T-cell (primary cell): Measurements from ENCODE around the gene TM7SF3. TPM values are rescaled to one million over a fixed set of nuclear protein-coding genes. Genes with fewer than 3 reads are reported as not detected.
"Not testable (repeated sequence)": the region's sequence is repeated elsewhere in the genome, so short reads cannot be mapped to it uniquely, and the experiment has no call there.

Source experiments
- ATAC-seq, 4 experiments: fragments of 200-7000 bp in 3 of 4; fragments of 150-1000 bp in 1 of 4; cut with Tn5 transposase; replicated peaks in 1 of 4; 1 replicate in 3 of 4; 2 replicates in 1 of 4; pipeline ENCODE4 v1.10.0; 2021; ENCODE audit warnings: moderate library complexity in 3 of 4, mild to moderate bottlenecking in 2 of 4, moderate number of reproducible peaks in 1 of 4
- CTCF ChIA-PET, 2 donors: fragments of 300-600 bp; sonication (Branson Sonifier 250); formaldehyde crosslinking; loops; one replicate each; lab custom pipeline; 2022; ENCODE audit warnings: antibody characterized with exemption in 2 of 2; lab: Charles Lee
- POLR2A ChIA-PET, 2 donors: fragments of 300-600 bp; sonication (Branson Sonifier 250); formaldehyde crosslinking; loops; one replicate each; lab custom pipeline; 2022; ENCODE audit warnings: antibody characterized with exemption in 2 of 2; lab: Charles Lee
- DNase-seq, 35 experiments: peaks; one replicate each; pipeline versions ENCODE4 v3.0.0 to v3.0.0-alpha.2; 2013 to 2023
- H3K27ac ChIP-seq: one replicate; pipeline ENCODE4 v1.5.1; 2013; ENCODE audit warnings: low read length
- H3K27me3 ChIP-seq, 2 experiments: replicated peaks in 1 of 2; 1 replicate in 1 of 2; 2 replicates in 1 of 2; pipeline versions ENCODE4 v1.6.1 to v1.7.0; 2013; ENCODE audit warnings: low read length in 1 of 2, mixed read lengths in 1 of 2; ENCODE audit not compliant: control insufficient read depth in 2 of 2, insufficient read depth in 2 of 2; ENCODE audit errors: extremely low read depth in 1 of 2
- H3K36me3 ChIP-seq, 2 donors: 1 replicate in 1 of 2; 2 replicates in 1 of 2; pipeline versions ENCODE4 v1.6.1 to v1.7.0; 2013; ENCODE audit warnings: low read length in 1 of 2; ENCODE audit not compliant: control insufficient read depth in 2 of 2, insufficient read depth in 1 of 2; ENCODE audit errors: extremely low read depth in 1 of 2
- H3K4me1 ChIP-seq, 2 experiments: 1 replicate in 1 of 2; 2 replicates in 1 of 2; pipeline versions ENCODE4 v1.6.1 to v1.7.0; 2013; ENCODE audit warnings: low read length in 2 of 2, mixed read lengths in 1 of 2; ENCODE audit not compliant: insufficient read depth in 2 of 2, control insufficient read depth in 1 of 2; ENCODE audit errors: extremely low read depth in 1 of 2
- H3K4me3 ChIP-seq, 2 donors: 1 replicate in 1 of 2; 2 replicates in 1 of 2; pipeline versions ENCODE4 v1.5.1 to v1.7.0; 2013; ENCODE audit warnings: mild to moderate bottlenecking in 2 of 2, low read length in 1 of 2, moderate library complexity in 1 of 2; ENCODE audit not compliant: control insufficient read depth in 1 of 2; ENCODE audit errors: extremely low read depth in 1 of 2
- H3K9me3 ChIP-seq: 2 replicates; pipeline ENCODE4 v1.7.0; 2013
- H3K27ac Mint-ChIP-seq, 2 donors: one replicate each; pipeline ENCODE4 v1.8.0; 2020 to 2021; ENCODE audit warnings: mild to moderate bottlenecking in 2 of 2, mixed read lengths in 2 of 2
- H3K27me3 Mint-ChIP-seq, 2 donors: one replicate each; pipeline ENCODE4 v1.8.0; 2021 to 2022; ENCODE audit warnings: mixed read lengths in 2 of 2
- H3K36me3 Mint-ChIP-seq: one replicate; pipeline ENCODE4 v1.8.0; 2021; ENCODE audit warnings: mixed read lengths
- H3K4me1 Mint-ChIP-seq, 3 donors: one replicate each; pipeline ENCODE4 v1.8.0; 2020 to 2022; ENCODE audit warnings: mixed read lengths in 3 of 3, mild to moderate bottlenecking in 1 of 3
- H3K4me3 Mint-ChIP-seq, 3 donors: one replicate each; pipeline ENCODE4 v1.8.0; 2020 to 2022; ENCODE audit warnings: mild to moderate bottlenecking in 3 of 3, mixed read lengths in 3 of 3, moderate library complexity in 3 of 3
- H3K9me3 Mint-ChIP-seq, 3 donors: one replicate each; pipeline ENCODE4 v1.8.0; 2020 to 2022; ENCODE audit warnings: mixed read lengths in 3 of 3
- WGBS: methylation state at CpG from one replicate; pipeline ENCODE4 v1.1.5; 2013; ENCODE audit warnings: missing lambda C conversion rate; ENCODE audit not compliant: insufficient coverage; 5-methylcytosine and 5-hydroxymethylcytosine counted together
- total RNA-seq, 35 experiments: library from RNA in 6 of 35; stranded (reverse) in 6 of 35; fragments of 120-200 nt in 1 of 35; gene quantifications; one replicate each; pipeline versions ENCODE4 v1.2.1 to v1.2.4 and lab custom pipeline; 2013 to 2026

Gene TM7SF3
- total RNA-seq, 5 donors from 2014 or later (not counting 1 experiment from before 2014, with no cell fraction given), result 24.9 to 30.6 (median 26.8) TPM

GRCh38 chr12:26963413-26963812, 50.8 kb downstream of the TM7SF3 start:
- H3K36me3 ChIP-seq, result peaks cover 5 to 51% of the 10 kb centered on the region in 2 donors
- DNase-seq (no peak), ATAC-seq (no peak)
- Mint-ChIP-seq H3K27me3 (no peaks in the 10 kb centered on the region), H3K36me3 (peaks cover 49% of the 10 kb centered on the region), H3K27ac (peak overlapping the region in 1 of 2 donors; percentile 22), H3K4me3 (no peak overlapping the region), H3K4me1 (peaks cover 2 to 5% (median 5%) of the 10 kb centered on the region in 3 donors), H3K9me3 (no peaks in the 10 kb centered on the region)
- H3K9me3 ChIP-seq, result no peaks in the 10 kb centered on the region
- H3K4me3 ChIP-seq, result no peak overlapping the region
- CTCF ChIA-PET, result no interaction called here
- no peaks in the 10 kb centered on the region for H3K4me1 ChIP-seq
- no peak overlapping the region for H3K27ac ChIP-seq
- WGBS, result no CpG with 5 or more reads among the region's 1 CpG
- no peaks in the 10 kb centered on the region for H3K27me3 ChIP-seq
- POLR2A ChIA-PET, result no interaction called here

DNA sequence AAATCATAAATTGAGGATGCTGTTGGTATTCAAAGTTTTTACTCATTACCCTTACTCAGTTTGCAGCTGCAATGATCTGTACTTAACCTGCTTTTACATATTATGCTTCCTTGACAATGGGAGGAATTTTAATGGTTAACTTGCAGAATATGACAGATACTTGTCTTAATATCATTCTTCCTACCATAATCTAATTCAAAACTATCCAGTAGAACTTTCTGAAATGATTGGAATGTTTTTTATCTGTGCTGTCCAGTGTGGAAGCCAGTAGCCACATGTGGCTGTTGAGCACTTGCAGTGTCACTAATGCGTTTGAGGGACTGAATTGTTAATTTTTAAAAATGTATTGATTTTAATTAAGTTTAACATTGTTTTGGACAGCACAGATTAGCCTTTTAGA, 52.4 kb downstream of the TM7SF3 start:
- H3K9me3 ChIP-seq, result no peaks in the 10 kb centered on the region
- DNase-seq (no peak), ATAC-seq (no peak)
- no peak overlapping the region for H3K27ac ChIP-seq
- WGBS, result 88% methylated on average over 1 of the region's 1 CpG
- Mint-ChIP-seq H3K4me3 (no peak overlapping the region), H3K9me3 (no peaks in the 10 kb centered on the region), H3K4me1 (peaks cover 2 to 6% (median 5%) of the 10 kb centered on the region in 3 donors), H3K27me3 (no peaks in the 10 kb centered on the region), H3K27ac (peak overlapping the region in 1 of 2 donors; percentile 4), H3K36me3 (peaks cover 57% of the 10 kb centered on the region)
- CTCF ChIA-PET, result no interaction called here
- H3K4me1 ChIP-seq, result no peaks in the 10 kb centered on the region
- H3K36me3 ChIP-seq, result peaks cover 5 to 55% of the 10 kb centered on the region in 2 donors
- POLR2A ChIA-PET, result no interaction called here
- H3K27me3 ChIP-seq, result no peaks in the 10 kb centered on the region
- no peak overlapping the region for H3K4me3 ChIP-seq

GRCh38 chr12:26961391-26961790, 52.8 kb downstream of the TM7SF3 start:
- H3K27me3 ChIP-seq, H3K4me3 Mint-ChIP-seq, DNase-seq, H3K9me3 Mint-ChIP-seq, H3K4me3 ChIP-seq, H3K27me3 Mint-ChIP-seq, POLR2A ChIA-PET, H3K4me1 ChIP-seq, H3K9me3 ChIP-seq, ATAC-seq, H3K4me1 Mint-ChIP-seq, CTCF ChIA-PET, H3K27ac ChIP-seq: not testable (repeated sequence)
- Mint-ChIP-seq H3K36me3 (peaks cover 59% of the 10 kb centered on the region), H3K27ac (peak overlapping the region in 1 of 2 donors; percentile 4)
- WGBS, result 100% methylated on average over 4 of the region's 7 CpGs
- H3K36me3 ChIP-seq, result peaks cover 5 to 56% of the 10 kb centered on the region in 2 donors

GRCh38 chr12:26954027-26954426, 60.2 kb downstream of the TM7SF3 start:
- Histone ChIP-seq H3K4me3 (no peak overlapping the region), H3K27ac (no peak overlapping the region), H3K27me3 (no peaks in the 10 kb centered on the region), H3K9me3 (no peaks in the 10 kb centered on the region), H3K36me3 (peaks cover 1 to 39% of the 10 kb centered on the region in 2 donors), H3K4me1 (peaks cover 5 to 8% of the 10 kb centered on the region in 2 experiments)
- POLR2A ChIA-PET, result no interaction called here
- Mint-ChIP-seq H3K27me3 (no peaks in the 10 kb centered on the region), H3K27ac (no peak overlapping the region), H3K9me3 (no peaks in the 10 kb centered on the region), H3K4me3 (no peak overlapping the region), H3K36me3 (peaks cover 50% of the 10 kb centered on the region), H3K4me1 (peaks cover 47 to 63% (median 56%) of the 10 kb centered on the region in 3 donors)
- CTCF ChIA-PET, result interaction anchor here in 1 of 2 donors (0.5 to 0.9 kb wide), 2 partner anchors 13 to 18 kb away, joined by 3 to 4 read pairs; no protein-coding TSS in a partner anchor
- ATAC-seq (no peak), DNase-seq (no peak)
- 45% methylated on average over 2 of the region's 4 CpGs for WGBS

DNA sequence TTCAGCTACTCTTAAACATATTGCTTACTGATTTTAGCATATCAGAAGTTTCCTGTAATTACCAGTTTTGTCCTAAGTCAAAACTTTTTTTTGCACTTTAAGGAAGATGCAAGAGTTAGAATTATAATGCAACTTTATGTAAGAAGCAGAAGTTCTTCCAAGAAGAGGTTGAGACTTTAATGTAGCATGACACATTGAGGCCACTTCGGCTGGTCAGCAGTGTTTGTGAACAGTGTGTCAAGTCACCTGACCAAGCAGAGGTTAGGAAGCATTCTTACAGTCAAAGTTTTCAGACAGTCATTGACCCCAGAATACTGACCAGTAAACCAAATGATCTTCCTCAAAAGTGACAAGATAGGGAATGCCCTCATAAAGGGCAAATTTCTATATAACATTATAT, 60.7 kb downstream of the TM7SF3 start:
- no peaks in the 10 kb centered on the region for H3K27me3 Mint-ChIP-seq
- H3K9me3 Mint-ChIP-seq, result peaks cover 1% of the 10 kb centered on the region in 3 donors
- H3K27ac Mint-ChIP-seq, result no peak overlapping the region
- no CpG with 5 or more reads among the region's 1 CpG for WGBS
- Histone ChIP-seq H3K4me3 (no peak overlapping the region), H3K4me1 (peaks cover 5 to 8% of the 10 kb centered on the region in 2 experiments), H3K36me3 (peaks cover 3 to 40% of the 10 kb centered on the region in 2 donors), H3K9me3 (no peaks in the 10 kb centered on the region), H3K27me3 (no peaks in the 10 kb centered on the region), H3K27ac (no peak overlapping the region)
- POLR2A ChIA-PET, result interaction anchor here in 1 of 2 donors (0.7 kb wide), 1 partner anchor 17 kb away, joined by 8 read pairs; no protein-coding TSS in a partner anchor
- CTCF ChIA-PET, result no interaction called here
- H3K4me3 Mint-ChIP-seq, result no peak overlapping the region
- peaks cover 48 to 63% (median 56%) of the 10 kb centered on the region in 3 donors for H3K4me1 Mint-ChIP-seq
- ATAC-seq (no peak), DNase-seq (peak in 1 of 35 experiments; percentile 9)
- H3K36me3 Mint-ChIP-seq, result peaks cover 50% of the 10 kb centered on the region

DNA sequence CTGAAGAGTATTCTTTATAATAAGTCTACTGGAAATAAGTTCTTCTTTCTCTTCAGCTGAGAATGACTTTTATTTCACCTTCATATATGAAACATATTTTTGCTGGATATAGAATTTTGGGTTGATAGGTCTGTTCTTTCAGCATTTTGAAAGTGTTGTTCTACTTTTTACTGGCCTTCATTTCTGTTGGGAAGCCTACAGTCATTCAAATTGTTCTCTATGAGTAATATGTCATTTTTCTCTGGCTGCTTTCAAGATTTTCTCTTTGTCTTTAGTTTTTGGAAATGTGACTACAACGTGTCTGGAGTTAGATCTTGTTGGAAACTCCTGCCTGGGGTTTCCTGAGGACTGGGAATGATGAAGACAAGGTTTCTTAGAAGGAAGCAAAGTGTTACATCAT, 65.9 kb downstream of the TM7SF3 start:
- Mint-ChIP-seq H3K27ac (no peak overlapping the region), H3K27me3 (no peaks in the 10 kb centered on the region), H3K9me3 (peaks cover 4 to 12% (median 4%) of the 10 kb centered on the region in 3 donors), H3K4me3 (no peak overlapping the region), H3K4me1 (peaks cover 65 to 81% (median 76%) of the 10 kb centered on the region in 3 donors), H3K36me3 (peaks cover 44% of the 10 kb centered on the region)
- ChIA-PET CTCF (no interaction called here), POLR2A (no interaction called here)
- no peak for DNase-seq
- ATAC-seq, result no peak
- Histone ChIP-seq H3K9me3 (no peaks in the 10 kb centered on the region), H3K4me3 (no peak overlapping the region), H3K36me3 (peaks cover 7 to 10% of the 10 kb centered on the region in 2 donors), H3K27me3 (no peaks in the 10 kb centered on the region), H3K27ac (no peak overlapping the region), H3K4me1 (peaks cover 2 to 21% of the 10 kb centered on the region in 2 experiments)
- 63% methylated on average over 1 of the region's 1 CpG for WGBS
